ENCODE measurements around the gene SEMA6B.

The SEMA6B gene

DNA sequence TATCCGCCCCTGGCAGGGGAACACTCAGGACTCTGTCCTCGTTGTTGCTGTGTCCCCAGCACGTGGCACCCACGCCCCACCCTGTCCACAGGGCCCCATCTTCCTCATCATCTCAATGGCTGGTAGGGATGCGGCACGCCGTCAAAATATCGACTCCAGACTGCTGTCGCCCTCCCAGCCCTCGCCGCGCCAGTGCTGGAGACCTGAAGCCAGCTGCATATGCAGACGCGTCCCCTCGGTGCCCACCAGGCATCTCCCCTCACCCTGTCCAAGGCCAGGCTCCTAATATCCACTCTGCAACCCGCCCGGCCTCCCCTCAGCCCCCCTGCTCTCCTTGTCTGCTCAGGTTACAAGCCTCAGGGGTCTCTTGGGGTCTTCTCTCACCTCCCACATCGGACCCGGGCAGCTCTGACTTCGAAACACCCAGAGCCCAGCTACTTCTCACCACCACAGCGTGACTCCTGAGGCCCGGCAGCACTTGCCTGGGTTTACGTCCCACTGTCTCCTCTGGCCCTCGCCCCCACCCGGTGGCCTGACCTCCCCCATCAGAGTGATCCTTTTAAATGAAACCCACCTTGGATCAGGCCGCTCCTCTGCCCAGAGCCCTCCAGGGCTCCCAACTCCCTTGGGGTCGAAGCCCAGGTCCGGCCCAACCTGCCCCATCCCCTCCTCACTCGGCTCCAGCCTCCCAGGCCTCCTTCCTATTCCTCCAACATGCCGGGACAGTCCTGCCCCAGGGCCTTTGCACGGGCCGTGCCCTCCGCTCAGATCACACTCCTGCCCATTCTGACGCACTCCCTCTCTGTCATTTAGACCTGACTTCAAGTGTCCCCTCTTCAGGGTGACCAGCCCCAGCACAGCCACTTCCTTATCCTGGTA is 53.7 kb downstream of the SEMA6B start:
- no peak for DNase-seq

- no peak for DNase-seq
These were observed 54.5 kb downstream of the SEMA6B start for GRCh38 chr19:4504891-4505569.

- no peak for DNase-seq
These were observed 55.2 kb downstream of the SEMA6B start for GRCh38 chr19:4504297-4504701.

DNA sequence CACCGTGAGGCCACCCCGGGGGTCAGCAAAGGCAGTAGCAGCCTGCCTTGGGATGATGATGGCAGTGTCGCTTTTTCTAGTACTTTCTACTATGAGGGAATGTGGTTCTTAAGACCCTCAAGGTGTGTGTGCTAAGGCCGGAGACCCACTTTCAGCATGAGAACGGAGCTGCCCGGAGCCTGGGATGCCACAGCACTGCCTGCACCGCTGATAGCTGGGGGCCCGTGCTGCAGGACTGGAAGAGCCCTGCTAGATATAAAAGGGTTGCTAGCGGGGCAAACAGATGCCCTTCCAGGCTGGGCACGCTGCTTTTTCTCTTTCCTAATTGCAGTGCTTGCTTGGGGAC is 55.7 kb downstream of the SEMA6B start:
- no peak for DNase-seq

DNA sequence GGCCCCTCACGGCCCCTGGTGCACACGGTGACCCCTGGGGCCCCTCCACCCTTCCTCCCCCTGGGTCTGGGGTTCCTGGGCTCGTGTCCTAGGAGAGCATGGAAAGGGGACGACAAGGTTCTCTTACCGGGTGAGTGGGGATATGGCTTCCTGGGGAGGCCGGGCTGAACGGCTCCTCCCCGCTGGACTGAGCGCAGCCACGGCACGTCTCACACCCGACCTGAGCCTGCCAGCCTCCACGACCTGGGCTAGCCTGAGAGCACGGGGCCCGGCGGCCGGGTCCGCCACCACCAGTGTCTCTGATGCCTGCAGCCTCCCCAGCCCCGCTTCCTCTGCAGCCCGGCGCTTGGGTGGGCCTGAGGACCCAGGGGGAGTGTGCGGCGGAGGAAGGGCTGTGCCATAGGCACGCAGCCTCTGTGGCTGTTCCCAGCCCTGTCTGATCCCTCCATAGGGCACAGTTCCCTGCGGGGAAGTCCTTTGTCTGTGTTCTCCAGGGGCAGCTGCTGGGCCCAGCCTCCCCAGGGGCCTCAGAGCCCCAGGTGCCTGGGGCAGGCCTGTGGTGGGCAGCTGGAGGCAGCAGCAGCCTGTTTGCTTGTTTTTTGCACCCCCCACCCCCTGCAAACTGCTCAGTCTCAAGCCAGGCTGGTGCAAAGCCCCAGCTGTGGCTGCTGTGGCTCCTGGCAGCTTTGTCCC is 56.2 kb downstream of the SEMA6B start:
- no peak for DNase-seq

- DNase-seq: no peak
These were observed 57.0 kb downstream of the SEMA6B start for GRCh38 chr19:4502282-4503131.

DNA sequence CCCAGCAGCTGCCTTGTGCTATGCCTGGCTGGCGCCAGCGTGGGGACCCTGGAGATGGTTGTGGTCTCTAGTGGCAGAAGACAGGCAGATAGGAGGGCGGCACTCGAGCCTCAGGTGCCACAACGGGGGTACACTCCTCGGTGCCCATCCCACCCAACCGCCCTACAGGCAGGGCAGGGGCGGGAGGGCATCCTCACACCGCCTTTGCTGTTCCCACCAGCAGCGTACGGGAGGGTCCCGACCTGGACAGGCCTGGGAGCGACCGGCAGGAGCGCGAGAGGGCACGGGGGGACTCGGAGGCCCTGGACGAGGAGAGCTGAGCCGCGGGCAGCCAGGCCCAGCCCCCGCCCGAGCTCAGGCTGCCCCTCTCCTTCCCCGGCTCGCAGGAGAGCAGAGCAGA is 57.8 kb downstream of the SEMA6B start:
- no peak for DNase-seq

DNA sequence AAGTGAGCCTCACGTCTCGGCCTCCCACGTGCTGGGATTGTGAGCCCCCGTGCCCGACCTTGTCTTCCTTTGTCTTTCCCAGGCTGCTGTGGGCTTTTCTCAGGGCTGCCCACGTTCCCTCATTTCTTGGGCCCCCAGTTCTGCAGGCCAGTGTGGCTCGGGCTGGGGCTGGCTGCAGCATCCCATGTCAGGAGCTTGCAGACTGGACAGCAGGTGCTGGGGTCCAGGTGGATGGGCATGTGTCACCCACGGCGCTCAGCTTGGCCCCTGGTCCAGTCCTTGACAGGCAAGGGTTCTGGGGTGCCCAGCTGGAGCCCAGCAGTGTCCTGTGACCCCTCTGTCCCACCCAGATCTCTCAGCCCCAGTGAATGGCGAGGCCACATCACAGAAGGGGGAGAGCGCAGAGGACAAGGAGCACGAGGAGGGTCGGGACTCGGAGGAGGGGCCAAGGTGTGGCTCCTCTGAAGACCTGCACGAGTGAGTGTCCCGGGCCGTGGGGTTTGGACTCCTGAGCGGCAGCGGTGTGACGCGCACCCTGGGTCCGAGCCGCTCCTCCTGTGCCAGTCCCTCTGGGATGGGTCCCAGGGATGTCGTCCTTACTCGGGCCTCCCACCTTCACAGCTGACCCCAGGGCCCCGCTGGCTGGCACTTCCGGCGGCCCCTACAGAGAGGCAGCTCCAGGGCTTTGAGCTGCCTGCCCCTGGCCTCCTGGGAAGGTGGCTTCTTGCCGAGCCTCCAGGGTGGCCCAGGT is 58.5 kb downstream of the SEMA6B start:
- no peak for DNase-seq

- DNase-seq: no peak
These were observed 59.6 kb downstream of the SEMA6B start for GRCh38 chr19:4499855-4500254.

DNA sequence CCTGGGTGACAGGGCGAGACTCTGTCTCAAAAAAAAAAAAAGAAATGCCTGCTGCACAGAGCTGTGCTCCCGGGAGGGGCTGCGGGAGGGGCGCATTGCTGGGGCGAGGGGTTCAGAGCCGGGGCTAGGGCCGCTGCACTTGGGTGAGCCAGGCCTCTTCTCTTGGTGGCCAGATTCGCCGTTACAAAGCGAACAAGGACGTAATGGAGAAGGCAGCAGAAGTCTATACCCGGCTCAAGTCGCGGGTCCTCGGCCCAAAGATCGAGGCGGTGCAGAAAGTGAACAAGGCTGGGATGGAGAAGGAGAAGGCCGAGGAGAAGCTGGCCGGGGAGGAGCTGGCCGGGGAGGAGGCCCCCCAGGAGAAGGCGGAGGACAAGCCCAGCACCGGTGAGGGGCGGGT is 60.2 kb downstream of the SEMA6B start:
- no peak for DNase-seq

GRCh38 chr19:4498694-4499093 is 60.8 kb downstream of the SEMA6B start:
- no peak for DNase-seq

DNA sequence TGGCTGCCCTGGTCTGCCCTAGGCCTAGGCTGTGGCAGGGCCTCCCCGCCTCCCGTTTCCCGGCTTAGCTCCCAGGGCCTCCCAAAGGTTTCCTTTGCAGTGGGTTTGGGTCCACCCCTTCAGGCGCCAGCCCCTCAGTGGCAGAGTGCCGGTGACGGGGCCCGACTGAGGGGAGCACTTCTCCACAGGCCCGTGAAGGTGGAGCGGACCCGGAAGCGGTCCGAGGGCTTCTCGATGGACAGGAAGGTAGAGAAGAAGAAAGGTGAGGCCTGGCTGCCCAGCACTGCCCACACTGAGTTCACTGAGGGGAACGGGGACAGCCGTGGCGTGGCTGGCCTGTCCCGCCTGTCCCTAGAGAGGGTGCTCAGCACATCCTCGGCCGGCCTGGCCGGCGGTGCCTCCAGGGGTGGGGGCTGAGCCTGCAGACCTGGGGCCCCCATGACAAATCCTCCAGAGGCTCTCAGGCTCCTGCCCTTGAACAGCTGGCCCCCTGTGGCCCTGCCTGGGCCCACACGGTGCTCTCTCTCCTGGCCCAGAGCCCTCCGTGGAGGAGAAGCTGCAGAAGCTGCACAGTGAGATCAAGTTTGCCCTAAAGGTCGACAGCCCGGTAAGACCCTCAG is 61.6 kb downstream of the SEMA6B start:
- no peak for DNase-seq

- DNase-seq: no peak
These were observed 63.2 kb downstream of the SEMA6B start for GRCh38 chr19:4496304-4496703.

GRCh38 chr19:4495471-4495870 is 64.0 kb downstream of the SEMA6B start:
- no peak for DNase-seq

GRCh38 chr19:4494691-4495064 is 64.8 kb downstream of the SEMA6B start:
- DNase-seq: no peak

DNA sequence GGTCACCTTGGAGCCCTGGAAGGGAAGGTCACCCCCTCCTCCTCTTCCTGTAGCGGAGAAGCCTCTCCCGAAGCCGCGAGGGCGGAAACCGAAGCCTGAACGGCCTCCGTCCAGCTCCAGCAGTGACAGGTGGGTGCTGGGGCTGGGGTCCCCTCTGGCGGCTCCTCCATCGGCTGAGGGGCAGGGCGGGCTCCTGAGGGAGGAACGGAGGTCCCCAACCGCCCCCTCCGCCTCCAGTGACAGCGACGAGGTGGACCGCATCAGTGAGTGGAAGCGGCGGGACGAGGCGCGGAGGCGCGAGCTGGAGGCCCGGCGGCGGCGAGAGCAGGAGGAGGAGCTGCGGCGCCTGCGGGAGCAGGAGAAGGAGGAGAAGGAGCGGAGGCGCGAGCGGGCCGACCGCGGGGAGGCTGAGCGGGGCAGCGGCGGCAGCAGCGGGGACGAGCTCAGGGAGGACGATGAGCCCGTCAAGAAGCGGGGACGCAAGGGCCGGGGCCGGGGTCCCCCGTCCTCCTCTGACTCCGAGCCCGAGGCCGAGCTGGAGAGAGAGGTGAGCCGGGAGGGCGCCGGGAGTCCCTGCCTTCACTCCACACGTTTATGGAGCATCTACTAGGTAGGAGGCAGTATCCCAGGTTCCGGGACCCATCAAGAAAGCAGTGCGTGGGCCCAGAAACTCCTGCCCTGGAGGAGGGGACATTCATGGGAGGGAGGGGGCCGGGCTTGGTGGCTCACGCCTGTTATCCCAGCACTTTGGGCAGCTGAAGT is 65.4 kb downstream of the SEMA6B start:
- DNase-seq: no peak

GRCh38 chr19:4493104-4493928 is 66.2 kb downstream of the SEMA6B start:
- no peak for DNase-seq

Data from CD4-positive, alpha-beta T cell treated with Interleukin-10 for 1 hour (primary cell).